HepG2 (cell line): Measurements from ENCODE around the gene SMARCD1. TPM values are rescaled to one million over a fixed set of nuclear protein-coding genes. Genes with fewer than 3 reads are reported as not detected.
A peak's percentile ranks its signal among the peaks of the same experiment; 100 is the strongest.

Source experiments
- AGO1 ChIP-seq: fragments of 200-400 bp; formaldehyde crosslinking; IDR thresholded peaks from 2 replicates; pipeline ENCODE4 v1.6.1; 2017; ENCODE audit warnings: mild to moderate bottlenecking, low read depth, low read length, moderate library complexity; ENCODE audit not compliant: poor library complexity, severe bottlenecking
- CBFB ChIP-seq: sonication (generic); formaldehyde crosslinking; IDR thresholded peaks from 2 replicates; pipeline ENCODE4 v1.4.0; 2020; ENCODE audit warnings: missing genetic modification reagents
- CREM ChIP-seq, 2 experiments: sonication (generic) in 1 of 2; formaldehyde crosslinking in 1 of 2; IDR thresholded peaks; 2 replicates each; pipeline versions ENCODE4 v1.4.0 to v1.6.1; 2016 to 2020; ENCODE audit warnings: antibody characterized with exemption in 1 of 2, mild to moderate bottlenecking in 1 of 2, missing genetic modification reagents in 1 of 2
- ELK4 ChIP-seq: sonication (generic); formaldehyde crosslinking; IDR thresholded peaks from 2 replicates; pipeline ENCODE4 v1.9.0; 2021; ENCODE audit warnings: missing genetic modification reagents, borderline replicate concordance
- ETV6 ChIP-seq: sonication (generic); formaldehyde crosslinking; conservative IDR thresholded peaks from 2 replicates; pipeline ENCODE4 v1.4.0; 2020; ENCODE audit warnings: missing genetic modification reagents
- GABPB1 ChIP-seq: IDR thresholded peaks from 2 replicates; pipeline ENCODE4 v1.6.1; 2016; ENCODE audit warnings: mild to moderate bottlenecking, missing genetic modification reagents, moderate library complexity, missing compliant biosample characterization
- RBM39 ChIP-seq: fragments of 200-400 bp; formaldehyde crosslinking; IDR thresholded peaks from one replicate; pipeline ENCODE4 v1.6.1; 2018; ENCODE audit warnings: antibody characterized with exemption, mild to moderate bottlenecking, low read depth, low read length; ENCODE audit not compliant: poor library complexity, severe bottlenecking
- ZFP82 ChIP-seq: sonication (generic); formaldehyde crosslinking; IDR thresholded peaks from 2 replicates; pipeline ENCODE4 v1.5.1; 2020; ENCODE audit warnings: mild to moderate bottlenecking, missing genetic modification reagents, borderline replicate concordance
- ZNF354B ChIP-seq: sonication (generic); formaldehyde crosslinking; IDR thresholded peaks from 2 replicates; pipeline ENCODE4 v1.8.0; 2022; ENCODE audit warnings: mild to moderate bottlenecking, missing genetic modification reagents
- polyA plus RNA-seq, 8 experiments: library from polyadenylated mRNA; depleted of rRNA in 3 of 8; stranded (reverse) in 7 of 8; unstranded in 1 of 8; fragments of >200 nt; fragmentation: Illumina TruSeq in 4 of 8; extraction: Trizol in 4 of 8; gene quantifications; 2 replicates each; pipeline versions ENCODE4 v1.2.1 to v1.2.3, GENCODE V29; 2011 to 2016; ENCODE audit warnings: low read depth in 4 of 8, missing spikeins in 1 of 8, mixed read lengths in 1 of 8; ENCODE audit not compliant: insufficient read depth in 1 of 8
- total RNA-seq, 5 experiments: library from RNA; depleted of rRNA; stranded (reverse); fragments of >200 nt; fragmentation: Illumina TruSeq; extraction: Trizol; gene quantifications; 2 replicates each; pipeline ENCODE4 v1.2.3, GENCODE V29; 2016; ENCODE audit warnings: low read depth in 1 of 5
- TF ChIP-seq, protein P1 (sequence below): sonication (generic); formaldehyde crosslinking; IDR thresholded peaks from 2 replicates; pipeline ENCODE4 v1.5.0; 2020; ENCODE audit warnings: mild to moderate bottlenecking, missing genetic modification reagents
- TF ChIP-seq, protein P2 (sequence below): sonication (generic); formaldehyde crosslinking; IDR thresholded peaks from 2 replicates; pipeline ENCODE4 v1.4.0; 2020; ENCODE audit warnings: missing genetic modification reagents
- TF ChIP-seq, protein P3 (sequence below): sonication (generic); formaldehyde crosslinking; IDR thresholded peaks from 2 replicates; pipeline ENCODE4 v1.4.0; 2020; ENCODE audit warnings: missing genetic modification reagents, borderline replicate concordance
- TF ChIP-seq, protein P4 (sequence below): sonication (generic); formaldehyde crosslinking; IDR thresholded peaks from 2 replicates; pipeline ENCODE4 v1.4.0; 2020; ENCODE audit warnings: missing genetic modification reagents
- TF ChIP-seq, protein P5 (sequence below): sonication (generic); formaldehyde crosslinking; IDR thresholded peaks from 2 replicates; pipeline ENCODE4 v1.4.0; 2020; ENCODE audit warnings: missing genetic modification reagents

SMARCD1 gene
- total and polyA plus RNA-seq, 2 of the 13 experiments (the other 11 are each of a cell fraction or from before 2014, with no cell fraction given), result 51.7 to 54.6 TPM

DNA sequence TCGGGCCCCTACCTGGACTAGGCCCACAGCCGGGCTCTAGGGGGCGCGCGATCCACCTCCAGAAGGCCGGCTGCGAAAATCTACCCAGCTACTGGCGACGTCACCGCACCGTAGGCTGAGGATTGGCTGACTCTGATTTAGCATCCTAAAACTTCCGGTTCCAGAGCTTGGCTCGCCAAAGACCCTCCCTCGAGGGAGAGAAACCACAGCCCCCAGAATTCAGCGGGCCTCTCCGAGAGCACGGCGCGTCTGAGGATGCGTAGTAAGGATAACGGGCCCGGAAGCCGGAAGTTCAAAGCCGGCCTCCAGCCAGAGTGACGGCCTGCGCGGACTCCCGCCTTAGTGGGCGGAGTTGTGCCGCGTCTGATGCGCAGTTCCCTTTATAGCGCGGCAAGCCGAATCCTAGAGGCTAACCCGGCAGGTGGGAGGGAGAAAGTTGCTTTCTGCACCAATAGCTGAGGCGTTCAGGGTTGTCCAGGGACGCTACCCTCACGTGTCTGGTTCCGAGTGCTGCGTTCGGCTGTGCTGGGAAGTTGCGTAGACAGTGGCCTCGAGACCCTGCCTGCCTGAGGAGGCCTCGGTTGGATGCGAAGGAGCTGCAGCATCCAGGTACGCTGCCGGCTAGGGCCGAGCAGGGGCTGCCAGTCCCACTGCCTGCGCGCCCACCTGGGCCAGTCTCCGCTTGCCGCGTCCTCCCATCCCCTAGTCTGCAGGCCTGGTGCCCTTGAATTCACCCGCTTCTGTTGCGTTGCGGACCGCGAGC, 26.7 kb downstream of the SMARCD1 start, which contains the start of gene COX14 (continued):
- TF ChIP-seq, protein P1, sequence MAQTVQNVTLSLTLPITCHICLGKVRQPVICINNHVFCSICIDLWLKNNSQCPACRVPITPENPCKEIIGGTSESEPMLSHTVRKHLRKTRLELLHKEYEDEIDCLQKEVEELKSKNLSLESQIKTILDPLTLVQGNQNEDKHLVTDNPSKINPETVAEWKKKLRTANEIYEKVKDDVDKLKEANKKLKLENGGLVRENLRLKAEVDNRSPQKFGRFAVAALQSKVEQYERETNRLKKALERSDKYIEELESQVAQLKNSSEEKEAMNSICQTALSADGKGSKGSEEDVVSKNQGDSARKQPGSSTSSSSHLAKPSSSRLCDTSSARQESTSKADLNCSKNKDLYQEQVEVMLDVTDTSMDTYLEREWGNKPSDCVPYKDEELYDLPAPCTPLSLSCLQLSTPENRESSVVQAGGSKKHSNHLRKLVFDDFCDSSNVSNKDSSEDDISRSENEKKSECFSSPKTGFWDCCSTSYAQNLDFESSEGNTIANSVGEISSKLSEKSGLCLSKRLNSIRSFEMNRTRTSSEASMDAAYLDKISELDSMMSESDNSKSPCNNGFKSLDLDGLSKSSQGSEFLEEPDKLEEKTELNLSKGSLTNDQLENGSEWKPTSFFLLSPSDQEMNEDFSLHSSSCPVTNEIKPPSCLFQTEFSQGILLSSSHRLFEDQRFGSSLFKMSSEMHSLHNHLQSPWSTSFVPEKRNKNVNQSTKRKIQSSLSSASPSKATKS (CRISPR knock-in tag), result no peak
- TF ChIP-seq, protein P2, sequence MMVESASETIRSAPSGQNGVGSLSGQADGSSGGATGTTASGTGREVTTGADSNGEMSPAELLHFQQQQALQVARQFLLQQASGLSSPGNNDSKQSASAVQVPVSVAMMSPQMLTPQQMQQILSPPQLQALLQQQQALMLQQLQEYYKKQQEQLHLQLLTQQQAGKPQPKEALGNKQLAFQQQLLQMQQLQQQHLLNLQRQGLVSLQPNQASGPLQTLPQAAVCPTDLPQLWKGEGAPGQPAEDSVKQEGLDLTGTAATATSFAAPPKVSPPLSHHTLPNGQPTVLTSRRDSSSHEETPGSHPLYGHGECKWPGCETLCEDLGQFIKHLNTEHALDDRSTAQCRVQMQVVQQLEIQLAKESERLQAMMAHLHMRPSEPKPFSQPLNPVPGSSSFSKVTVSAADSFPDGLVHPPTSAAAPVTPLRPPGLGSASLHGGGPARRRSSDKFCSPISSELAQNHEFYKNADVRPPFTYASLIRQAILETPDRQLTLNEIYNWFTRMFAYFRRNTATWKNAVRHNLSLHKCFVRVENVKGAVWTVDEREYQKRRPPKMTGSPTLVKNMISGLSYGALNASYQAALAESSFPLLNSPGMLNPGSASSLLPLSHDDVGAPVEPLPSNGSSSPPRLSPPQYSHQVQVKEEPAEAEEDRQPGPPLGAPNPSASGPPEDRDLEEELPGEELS (CRISPR knock-in tag), result no peak
- peak; percentile 97 for TF ChIP-seq CREM (IDR thresholded peaks at IDR 0.05)
- TF ChIP-seq CREM (CRISPR knock-in tag; IDR thresholded peaks at IDR 0.05), result peak; percentile 62; the same call in 1 of the 2 replicates
- 0 out of 2 replicates have a peak, but pooled peaks have one; percentile 77 for TF ChIP-seq ZNF354B (CRISPR knock-in tag)
- TF ChIP-seq GABPB1 (CRISPR knock-in tag), result peak; percentile 96
- peak; percentile 78 for TF ChIP-seq AGO1
- no peak for TF ChIP-seq ETV6
- TF ChIP-seq ZFP82 (CRISPR knock-in tag), result no peak; the same call in 1 of the 2 replicates
- TF ChIP-seq, protein P3, sequence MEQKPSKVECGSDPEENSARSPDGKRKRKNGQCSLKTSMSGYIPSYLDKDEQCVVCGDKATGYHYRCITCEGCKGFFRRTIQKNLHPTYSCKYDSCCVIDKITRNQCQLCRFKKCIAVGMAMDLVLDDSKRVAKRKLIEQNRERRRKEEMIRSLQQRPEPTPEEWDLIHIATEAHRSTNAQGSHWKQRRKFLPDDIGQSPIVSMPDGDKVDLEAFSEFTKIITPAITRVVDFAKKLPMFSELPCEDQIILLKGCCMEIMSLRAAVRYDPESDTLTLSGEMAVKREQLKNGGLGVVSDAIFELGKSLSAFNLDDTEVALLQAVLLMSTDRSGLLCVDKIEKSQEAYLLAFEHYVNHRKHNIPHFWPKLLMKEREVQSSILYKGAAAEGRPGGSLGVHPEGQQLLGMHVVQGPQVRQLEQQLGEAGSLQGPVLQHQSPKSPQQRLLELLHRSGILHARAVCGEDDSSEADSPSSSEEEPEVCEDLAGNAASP (CRISPR knock-in tag), result peak; percentile 61; the same call in 1 of the 2 replicates
- TF ChIP-seq ELK4 (CRISPR knock-in tag), result 0 out of 2 replicates have a peak, but pooled peaks have one; percentile 39
- peak; percentile 60 for TF ChIP-seq RBM39
- TF ChIP-seq, protein P4, sequence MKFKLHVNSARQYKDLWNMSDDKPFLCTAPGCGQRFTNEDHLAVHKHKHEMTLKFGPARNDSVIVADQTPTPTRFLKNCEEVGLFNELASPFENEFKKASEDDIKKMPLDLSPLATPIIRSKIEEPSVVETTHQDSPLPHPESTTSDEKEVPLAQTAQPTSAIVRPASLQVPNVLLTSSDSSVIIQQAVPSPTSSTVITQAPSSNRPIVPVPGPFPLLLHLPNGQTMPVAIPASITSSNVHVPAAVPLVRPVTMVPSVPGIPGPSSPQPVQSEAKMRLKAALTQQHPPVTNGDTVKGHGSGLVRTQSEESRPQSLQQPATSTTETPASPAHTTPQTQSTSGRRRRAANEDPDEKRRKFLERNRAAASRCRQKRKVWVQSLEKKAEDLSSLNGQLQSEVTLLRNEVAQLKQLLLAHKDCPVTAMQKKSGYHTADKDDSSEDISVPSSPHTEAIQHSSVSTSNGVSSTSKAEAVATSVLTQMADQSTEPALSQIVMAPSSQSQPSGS, result peak; percentile 29; the same call in 1 of the 2 replicates
- TF ChIP-seq, protein P5, sequence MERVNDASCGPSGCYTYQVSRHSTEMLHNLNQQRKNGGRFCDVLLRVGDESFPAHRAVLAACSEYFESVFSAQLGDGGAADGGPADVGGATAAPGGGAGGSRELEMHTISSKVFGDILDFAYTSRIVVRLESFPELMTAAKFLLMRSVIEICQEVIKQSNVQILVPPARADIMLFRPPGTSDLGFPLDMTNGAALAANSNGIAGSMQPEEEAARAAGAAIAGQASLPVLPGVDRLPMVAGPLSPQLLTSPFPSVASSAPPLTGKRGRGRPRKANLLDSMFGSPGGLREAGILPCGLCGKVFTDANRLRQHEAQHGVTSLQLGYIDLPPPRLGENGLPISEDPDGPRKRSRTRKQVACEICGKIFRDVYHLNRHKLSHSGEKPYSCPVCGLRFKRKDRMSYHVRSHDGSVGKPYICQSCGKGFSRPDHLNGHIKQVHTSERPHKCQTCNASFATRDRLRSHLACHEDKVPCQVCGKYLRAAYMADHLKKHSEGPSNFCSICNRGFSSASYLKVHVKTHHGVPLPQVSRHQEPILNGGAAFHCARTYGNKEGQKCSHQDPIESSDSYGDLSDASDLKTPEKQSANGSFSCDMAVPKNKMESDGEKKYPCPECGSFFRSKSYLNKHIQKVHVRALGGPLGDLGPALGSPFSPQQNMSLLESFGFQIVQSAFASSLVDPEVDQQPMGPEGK (CRISPR knock-in tag), result peak; percentile 64
- TF ChIP-seq CBFB (CRISPR knock-in tag), result no peak
